PC-3 (cell line): ENCODE data around the gene ADCY9. TPM values are rescaled to one million over a fixed set of nuclear protein-coding genes. Genes with fewer than 3 reads are reported as not detected.

ENCODE experiments used
- ATAC-seq: fragments of 200-7000 bp; cut with Tn5 transposase; 2 replicates; pipeline ENCODE4 v1.9.1; 2020; ENCODE audit warnings: mild to moderate bottlenecking, moderate library complexity
- BruUV-seq: library from RNA; stranded (reverse); fragments of 400-500 nt; replicated peaks from 2 replicates; lab custom pipeline; 2021; lab: Mats Ljungman, UMichigan
- CTCF ChIA-PET: fragments of 300-600 bp; sonication (Branson Sonifier 250); formaldehyde crosslinking; loops from one replicate; lab custom pipeline; 2022; ENCODE audit warnings: antibody characterized with exemption; lab: Charles Lee
- POLR2A ChIA-PET: fragments of 300-600 bp; sonication (Branson Sonifier 250); formaldehyde crosslinking; loops from one replicate; lab custom pipeline; 2022; ENCODE audit warnings: antibody characterized with exemption; ENCODE audit not compliant: unreplicated experiment; lab: Charles Lee
- DNase-seq: peaks from one replicate; pipeline ENCODE4 v3.0.0-alpha.2; 2015
- H2AFZ ChIP-seq: fragments of 300-600 bp; sonication (generic); 2 replicates; pipeline ENCODE4 v1.6.0; 2016; ENCODE audit warnings: antibody characterized with exemption, low read length
- H3F3A ChIP-seq: fragments of 300-600 bp; sonication (generic); one replicate; pipeline ENCODE4 v1.6.0; 2017; ENCODE audit warnings: antibody characterized with exemption, low read length, control low read depth, mild to moderate bottlenecking; ENCODE audit not compliant: unreplicated experiment
- H3K27ac ChIP-seq: fragments of 300-600 bp; sonication (generic); 2 replicates; pipeline ENCODE4 v1.5.1; 2016; ENCODE audit warnings: mild to moderate bottlenecking, low read length
- H3K27me3 ChIP-seq: fragments of 300-600 bp; sonication (generic); 2 replicates; pipeline ENCODE4 v1.6.1; 2016; ENCODE audit warnings: low read length, mixed read lengths
- H3K36me3 ChIP-seq: fragments of 300-600 bp; sonication (generic); 2 replicates; pipeline ENCODE4 v1.6.1; 2016; ENCODE audit warnings: low read depth, mixed run types, low read length, mixed read lengths
- H3K4me1 ChIP-seq: fragments of 300-600 bp; sonication (generic); 2 replicates; pipeline ENCODE4 v1.5.1; 2016; ENCODE audit warnings: low read length; ENCODE audit not compliant: insufficient read depth
- H3K4me2 ChIP-seq: fragments of 300-600 bp; sonication (generic); 2 replicates; pipeline ENCODE4 v1.6.0; 2016; ENCODE audit warnings: low read length
- H3K4me3 ChIP-seq: fragments of 300-600 bp; sonication (generic); 2 replicates; pipeline ENCODE4 v1.5.1; 2016; ENCODE audit warnings: mild to moderate bottlenecking, low read length, mixed read lengths
- H3K79me2 ChIP-seq: fragments of 300-600 bp; sonication (generic); 2 replicates; pipeline ENCODE4 v1.6.1; 2017; ENCODE audit warnings: low read length, mixed read lengths
- H3K9ac ChIP-seq: fragments of 300-600 bp; sonication (generic); 2 replicates; pipeline ENCODE4 v1.6.0; 2016; ENCODE audit warnings: mild to moderate bottlenecking, low read length
- H3K9me2 ChIP-seq: fragments of 300-600 bp; sonication (generic); replicated peaks from 2 replicates; pipeline ENCODE4 v1.6.1; 2016; ENCODE audit warnings: mixed run types, low read length, mixed read lengths
- H3K9me3 ChIP-seq: fragments of 300-600 bp; sonication (generic); 2 replicates; pipeline ENCODE4 v1.6.1; 2016; ENCODE audit warnings: low read length, mixed read lengths
- H4K20me1 ChIP-seq: fragments of 300-600 bp; sonication (generic); 2 replicates; pipeline ENCODE4 v1.6.1; 2016; ENCODE audit warnings: low read length, mixed read lengths
- CTCF ChIP-seq: fragments of 300-600 bp; sonication (generic); conservative IDR thresholded peaks from 2 replicates; pipeline ENCODE4 v1.5.1; 2017; ENCODE audit warnings: antibody characterized with exemption, low read depth, mild to moderate bottlenecking, low read length
- EZH2 ChIP-seq: fragments of 300-600 bp; sonication (generic); IDR thresholded peaks from one replicate; pipeline ENCODE4 v1.6.1; 2017; ENCODE audit warnings: antibody characterized with exemption, mild to moderate bottlenecking, low read length; ENCODE audit not compliant: unreplicated experiment
- EZH2phosphoT487 ChIP-seq: fragments of 300-600 bp; sonication (generic); IDR thresholded peaks from 2 replicates; pipeline ENCODE4 v1.6.1; 2018; ENCODE audit warnings: mild to moderate bottlenecking, antibody characterized with exemption, low read length, borderline replicate concordance
- intact Hi-C: fragments of 100-400 bp; cut with micrococcal nuclease; formaldehyde crosslinking; loops from 2 replicates; pipeline ENCODE4 v1.9.0; 2023
- total RNA-seq: library from RNA; depleted of rRNA; stranded (reverse); fragments of >200 nt; gene quantifications from 2 replicates; pipeline ENCODE4 v1.2.3, GENCODE V29; 2014

Gene ADCY9
- total RNA-seq, 1 experiment from 2014 or later, result 6.2 TPM

GRCh38 chr16:4017807-4018206, 98.4 kb downstream of the ADCY9 start:
- no peak overlapping the region for H3K9ac ChIP-seq
- H3K4me3 ChIP-seq, result no peak overlapping the region
- ATAC-seq (no peak), DNase-seq (no peak)
- no peaks in the 10 kb centered on the region for H3K9me3 ChIP-seq
- no peak overlapping the region for H2AFZ ChIP-seq
- intact Hi-C loops, result no loop called here
- TF ChIP-seq CTCF, result no peak
- TF ChIP-seq EZH2, result no peak
- TF ChIP-seq EZH2phosphoT487, result no peak
- no peaks in the 10 kb centered on the region for H3K27me3 ChIP-seq
- H3K4me1 ChIP-seq, result 0 out of 2 replicates have a peak, but pooled peaks cover 11% of the 10 kb centered on the region
- no peaks in the 10 kb centered on the region for H3K79me2 ChIP-seq
- no peaks in the 10 kb centered on the region for H3K36me3 ChIP-seq
- no peaks in the 10 kb centered on the region for H3F3A ChIP-seq
- H3K27ac ChIP-seq, result no peak overlapping the region
- ChIA-PET POLR2A (no interaction called here), CTCF (no interaction called here)
- H3K9me2 ChIP-seq, result no peaks in the 10 kb centered on the region
- no peak overlapping the region for H3K4me2 ChIP-seq
- H4K20me1 ChIP-seq, result no peaks in the 10 kb centered on the region
- no TSS peak for BruUV-seq

GRCh38 chr16:4016658-4017057, 99.6 kb downstream of the ADCY9 start:
- Histone ChIP-seq H3K79me2 (no peaks in the 10 kb centered on the region), H3K4me2 (no peak overlapping the region), H3K9me2 (no peaks in the 10 kb centered on the region), H4K20me1 (no peaks in the 10 kb centered on the region), H2AFZ (no peak overlapping the region), H3K9me3 (no peaks in the 10 kb centered on the region), H3K36me3 (no peaks in the 10 kb centered on the region), H3K4me1 (0 out of 2 replicates have a peak, but pooled peaks cover 10% of the 10 kb centered on the region), H3K27me3 (no peaks in the 10 kb centered on the region), H3F3A (no peaks in the 10 kb centered on the region), H3K4me3 (no peak overlapping the region), H3K27ac (no peak overlapping the region), H3K9ac (no peak overlapping the region)
- TF ChIP-seq CTCF (no peak), EZH2 (no peak), EZH2phosphoT487 (no peak)
- DNase-seq (no peak), ATAC-seq (no peak)
- ChIA-PET CTCF (no interaction called here), POLR2A (interaction anchor here (0.6 kb wide), 1 partner anchor 676 kb away, joined by 3 read pairs; no protein-coding TSS in a partner anchor)
- intact Hi-C loops, result no loop called here
- no TSS peak for BruUV-seq

- intact Hi-C loops, result no loop called here
- Histone ChIP-seq H3K4me2 (no peak overlapping the region), H3K36me3 (no peaks in the 10 kb centered on the region), H3K4me3 (no peak overlapping the region), H3K9me3 (no peaks in the 10 kb centered on the region), H2AFZ (no peak overlapping the region), H3K79me2 (no peaks in the 10 kb centered on the region), H3K4me1 (0 out of 2 replicates have a peak, but pooled peaks cover 4% of the 10 kb centered on the region), H3F3A (no peaks in the 10 kb centered on the region), H3K27me3 (no peaks in the 10 kb centered on the region), H3K9ac (no peak overlapping the region), H3K27ac (no peak overlapping the region), H3K9me2 (no peaks in the 10 kb centered on the region), H4K20me1 (no peaks in the 10 kb centered on the region)
- ChIA-PET CTCF (no interaction called here), POLR2A (interaction anchor here (0.6 kb wide), 1 partner anchor 677 kb away, joined by 3 read pairs; no protein-coding TSS in a partner anchor)
- ATAC-seq, result no peak
- no peak for TF ChIP-seq EZH2
- TF ChIP-seq CTCF, result no peak
- TF ChIP-seq EZH2phosphoT487, result no peak
- DNase-seq, result no peak
- no TSS peak for BruUV-seq
Measured at GRCh38 chr16:4016005-4016352, 100.3 kb downstream of the ADCY9 start.
